ENCODE data around the gene TMEM134. TPM values are rescaled to one million over a fixed set of nuclear protein-coding genes. Genes with fewer than 3 reads are reported as not detected.
A peak's percentile ranks its signal among the peaks of the same experiment; 100 is the strongest.

TMEM134 gene
- total and polyA plus RNA-seq, 9 of the 15 experiments (the other 6 are each of a cell fraction or from before 2014, with no cell fraction given) = 0.63 to 48.4 (median 10.7) TPM

DNA sequence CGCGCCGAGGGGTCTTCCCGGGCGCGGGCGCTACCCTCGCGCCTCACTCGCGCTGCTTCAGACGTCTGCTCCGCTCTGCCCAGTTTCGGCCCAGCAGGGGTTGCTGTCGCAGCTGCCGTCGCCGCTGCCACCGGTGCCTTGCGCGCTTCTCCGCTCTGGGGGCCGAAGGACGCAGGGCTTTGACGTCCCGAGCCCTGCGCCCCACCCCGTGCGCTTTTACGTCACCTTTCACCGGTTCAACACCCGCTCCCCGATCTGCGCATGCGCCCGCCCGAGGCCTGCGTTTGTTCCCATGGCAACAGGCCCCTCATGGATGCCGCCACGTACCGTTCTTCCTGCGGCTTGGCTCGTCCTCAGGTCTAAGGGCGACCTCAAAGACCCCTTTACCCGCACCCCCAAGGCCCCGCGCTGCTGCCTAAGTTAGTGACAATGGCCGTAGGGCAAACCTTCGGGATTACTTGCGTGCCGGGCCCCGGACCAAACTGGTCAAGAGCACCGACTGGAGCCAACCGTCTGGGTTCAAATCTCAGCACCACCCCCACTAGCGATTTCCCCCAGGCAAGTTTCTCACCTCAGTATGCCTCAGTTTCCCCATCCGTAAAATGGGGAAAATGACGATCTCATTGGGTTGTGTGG, 39.6 kb upstream of the TMEM134 start (continued):
- TF ChIP-seq, protein P1, sequence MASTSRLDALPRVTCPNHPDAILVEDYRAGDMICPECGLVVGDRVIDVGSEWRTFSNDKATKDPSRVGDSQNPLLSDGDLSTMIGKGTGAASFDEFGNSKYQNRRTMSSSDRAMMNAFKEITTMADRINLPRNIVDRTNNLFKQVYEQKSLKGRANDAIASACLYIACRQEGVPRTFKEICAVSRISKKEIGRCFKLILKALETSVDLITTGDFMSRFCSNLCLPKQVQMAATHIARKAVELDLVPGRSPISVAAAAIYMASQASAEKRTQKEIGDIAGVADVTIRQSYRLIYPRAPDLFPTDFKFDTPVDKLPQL (IDR thresholded peaks at IDR 0.05; ENCODE audit: extremely low read depth, insufficient read length) = no peak
- TF ChIP-seq SRSF9 (IDR thresholded peaks at IDR 0.05; ENCODE audit: borderline replicate concordance, low read depth, low read length) (no peak), ZFP30 (CRISPR knock-in tag; IDR thresholded peaks at IDR 0.05; ENCODE audit: borderline replicate concordance) (no peak), ZC3H4 (CRISPR knock-in tag; IDR thresholded peaks at IDR 0.05; ENCODE audit: borderline replicate concordance) (no peak), CCAR2 (IDR thresholded peaks at IDR 0.05; ENCODE audit: low read depth, low read length) (no peak), PHB2 (IDR thresholded peaks at IDR 0.05; ENCODE audit: low read depth) (no peak), E2F3 (CRISPR knock-in tag; IDR thresholded peaks at IDR 0.05) (0 out of 2 replicates have a peak, but pooled peaks have one; percentile 32), TEAD1 (CRISPR knock-in tag; IDR thresholded peaks at IDR 0.05) (peak; percentile 5 to 16; a peak in 1 of 4 replicates), KAT2B (IDR thresholded peaks at IDR 0.05; ENCODE audit: low read depth, low read length) (no peak)
- TF ChIP-seq, protein P2, sequence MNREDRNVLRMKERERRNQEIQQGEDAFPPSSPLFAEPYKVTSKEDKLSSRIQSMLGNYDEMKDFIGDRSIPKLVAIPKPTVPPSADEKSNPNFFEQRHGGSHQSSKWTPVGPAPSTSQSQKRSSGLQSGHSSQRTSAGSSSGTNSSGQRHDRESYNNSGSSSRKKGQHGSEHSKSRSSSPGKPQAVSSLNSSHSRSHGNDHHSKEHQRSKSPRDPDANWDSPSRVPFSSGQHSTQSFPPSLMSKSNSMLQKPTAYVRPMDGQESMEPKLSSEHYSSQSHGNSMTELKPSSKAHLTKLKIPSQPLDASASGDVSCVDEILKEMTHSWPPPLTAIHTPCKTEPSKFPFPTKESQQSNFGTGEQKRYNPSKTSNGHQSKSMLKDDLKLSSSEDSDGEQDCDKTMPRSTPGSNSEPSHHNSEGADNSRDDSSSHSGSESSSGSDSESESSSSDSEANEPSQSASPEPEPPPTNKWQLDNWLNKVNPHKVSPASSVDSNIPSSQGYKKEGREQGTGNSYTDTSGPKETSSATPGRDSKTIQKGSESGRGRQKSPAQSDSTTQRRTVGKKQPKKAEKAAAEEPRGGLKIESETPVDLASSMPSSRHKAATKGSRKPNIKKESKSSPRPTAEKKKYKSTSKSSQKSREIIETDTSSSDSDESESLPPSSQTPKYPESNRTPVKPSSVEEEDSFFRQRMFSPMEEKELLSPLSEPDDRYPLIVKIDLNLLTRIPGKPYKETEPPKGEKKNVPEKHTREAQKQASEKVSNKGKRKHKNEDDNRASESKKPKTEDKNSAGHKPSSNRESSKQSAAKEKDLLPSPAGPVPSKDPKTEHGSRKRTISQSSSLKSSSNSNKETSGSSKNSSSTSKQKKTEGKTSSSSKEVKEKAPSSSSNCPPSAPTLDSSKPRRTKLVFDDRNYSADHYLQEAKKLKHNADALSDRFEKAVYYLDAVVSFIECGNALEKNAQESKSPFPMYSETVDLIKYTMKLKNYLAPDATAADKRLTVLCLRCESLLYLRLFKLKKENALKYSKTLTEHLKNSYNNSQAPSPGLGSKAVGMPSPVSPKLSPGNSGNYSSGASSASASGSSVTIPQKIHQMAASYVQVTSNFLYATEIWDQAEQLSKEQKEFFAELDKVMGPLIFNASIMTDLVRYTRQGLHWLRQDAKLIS (CRISPR knock-in tag; IDR thresholded peaks at IDR 0.05) = no peak; the same call in 1 of the 2 replicates
- TF ChIP-seq, protein P3, sequence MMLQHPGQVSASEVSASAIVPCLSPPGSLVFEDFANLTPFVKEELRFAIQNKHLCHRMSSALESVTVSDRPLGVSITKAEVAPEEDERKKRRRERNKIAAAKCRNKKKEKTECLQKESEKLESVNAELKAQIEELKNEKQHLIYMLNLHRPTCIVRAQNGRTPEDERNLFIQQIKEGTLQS (IDR thresholded peaks at IDR 0.05) = peak; percentile 50; the same call in 1 of the 2 replicates
- TF ChIP-seq, protein P3 (CRISPR knock-in tag; conservative IDR thresholded peaks at IDR 0.05) = no peak; the same call in 1 of the 2 replicates
- TF ChIP-seq, protein P4, sequence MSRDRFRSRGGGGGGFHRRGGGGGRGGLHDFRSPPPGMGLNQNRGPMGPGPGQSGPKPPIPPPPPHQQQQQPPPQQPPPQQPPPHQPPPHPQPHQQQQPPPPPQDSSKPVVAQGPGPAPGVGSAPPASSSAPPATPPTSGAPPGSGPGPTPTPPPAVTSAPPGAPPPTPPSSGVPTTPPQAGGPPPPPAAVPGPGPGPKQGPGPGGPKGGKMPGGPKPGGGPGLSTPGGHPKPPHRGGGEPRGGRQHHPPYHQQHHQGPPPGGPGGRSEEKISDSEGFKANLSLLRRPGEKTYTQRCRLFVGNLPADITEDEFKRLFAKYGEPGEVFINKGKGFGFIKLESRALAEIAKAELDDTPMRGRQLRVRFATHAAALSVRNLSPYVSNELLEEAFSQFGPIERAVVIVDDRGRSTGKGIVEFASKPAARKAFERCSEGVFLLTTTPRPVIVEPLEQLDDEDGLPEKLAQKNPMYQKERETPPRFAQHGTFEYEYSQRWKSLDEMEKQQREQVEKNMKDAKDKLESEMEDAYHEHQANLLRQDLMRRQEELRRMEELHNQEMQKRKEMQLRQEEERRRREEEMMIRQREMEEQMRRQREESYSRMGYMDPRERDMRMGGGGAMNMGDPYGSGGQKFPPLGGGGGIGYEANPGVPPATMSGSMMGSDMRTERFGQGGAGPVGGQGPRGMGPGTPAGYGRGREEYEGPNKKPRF (IDR thresholded peaks at IDR 0.05; ENCODE audit: low read depth, low read length) = no peak
- TF ChIP-seq, protein P5, sequence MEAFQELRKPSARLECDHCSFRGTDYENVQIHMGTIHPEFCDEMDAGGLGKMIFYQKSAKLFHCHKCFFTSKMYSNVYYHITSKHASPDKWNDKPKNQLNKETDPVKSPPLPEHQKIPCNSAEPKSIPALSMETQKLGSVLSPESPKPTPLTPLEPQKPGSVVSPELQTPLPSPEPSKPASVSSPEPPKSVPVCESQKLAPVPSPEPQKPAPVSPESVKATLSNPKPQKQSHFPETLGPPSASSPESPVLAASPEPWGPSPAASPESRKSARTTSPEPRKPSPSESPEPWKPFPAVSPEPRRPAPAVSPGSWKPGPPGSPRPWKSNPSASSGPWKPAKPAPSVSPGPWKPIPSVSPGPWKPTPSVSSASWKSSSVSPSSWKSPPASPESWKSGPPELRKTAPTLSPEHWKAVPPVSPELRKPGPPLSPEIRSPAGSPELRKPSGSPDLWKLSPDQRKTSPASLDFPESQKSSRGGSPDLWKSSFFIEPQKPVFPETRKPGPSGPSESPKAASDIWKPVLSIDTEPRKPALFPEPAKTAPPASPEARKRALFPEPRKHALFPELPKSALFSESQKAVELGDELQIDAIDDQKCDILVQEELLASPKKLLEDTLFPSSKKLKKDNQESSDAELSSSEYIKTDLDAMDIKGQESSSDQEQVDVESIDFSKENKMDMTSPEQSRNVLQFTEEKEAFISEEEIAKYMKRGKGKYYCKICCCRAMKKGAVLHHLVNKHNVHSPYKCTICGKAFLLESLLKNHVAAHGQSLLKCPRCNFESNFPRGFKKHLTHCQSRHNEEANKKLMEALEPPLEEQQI (IDR thresholded peaks at IDR 0.05) = no peak
- TF ChIP-seq, protein P6, sequence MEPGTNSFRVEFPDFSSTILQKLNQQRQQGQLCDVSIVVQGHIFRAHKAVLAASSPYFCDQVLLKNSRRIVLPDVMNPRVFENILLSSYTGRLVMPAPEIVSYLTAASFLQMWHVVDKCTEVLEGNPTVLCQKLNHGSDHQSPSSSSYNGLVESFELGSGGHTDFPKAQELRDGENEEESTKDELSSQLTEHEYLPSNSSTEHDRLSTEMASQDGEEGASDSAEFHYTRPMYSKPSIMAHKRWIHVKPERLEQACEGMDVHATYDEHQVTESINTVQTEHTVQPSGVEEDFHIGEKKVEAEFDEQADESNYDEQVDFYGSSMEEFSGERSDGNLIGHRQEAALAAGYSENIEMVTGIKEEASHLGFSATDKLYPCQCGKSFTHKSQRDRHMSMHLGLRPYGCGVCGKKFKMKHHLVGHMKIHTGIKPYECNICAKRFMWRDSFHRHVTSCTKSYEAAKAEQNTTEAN (CRISPR knock-in tag; IDR thresholded peaks at IDR 0.05) = no peak

All from K562 (cell line).